Gastroesophageal sphincter (tissue), 4 donors: ENCODE measurements around the gene ARHGAP28. TPM values are rescaled to one million over a fixed set of nuclear protein-coding genes. Genes with fewer than 3 reads are reported as not detected.

Source experiments
- ATAC-seq: fragments of 150-250 bp; one replicate; pipeline ENCODE4 v1.9.1; 2016; ENCODE audit warnings: mild to moderate bottlenecking, moderate library complexity
- H3K27ac ChIP-seq, 4 donors: fragments of 200-600 bp; sonication (generic) in 3 of 4; 1 replicate in 3 of 4; 2 replicates in 1 of 4; pipeline ENCODE4 v1.5.1; 2016 to 2019
- H3K27me3 ChIP-seq: fragments of 200-600 bp; sonication (generic); one replicate; pipeline ENCODE4 v1.5.1; 2019
- H3K36me3 ChIP-seq, 2 donors: fragments of 200-600 bp; sonication (generic); one replicate each; pipeline ENCODE4 v1.5.1; 2019; ENCODE audit warnings: control low read depth in 1 of 2
- H3K4me1 ChIP-seq, 3 donors: fragments of 200-600 bp; sonication (generic); 1 replicate in 2 of 3; 2 replicates in 1 of 3; pipeline ENCODE4 v1.5.1; 2016 to 2019; ENCODE audit warnings: control low read depth in 2 of 3
- H3K4me3 ChIP-seq, 2 donors: fragments of 200-600 bp; sonication (generic); one replicate each; pipeline ENCODE4 v1.5.1; 2019; ENCODE audit warnings: mild to moderate bottlenecking in 1 of 2, moderate library complexity in 1 of 2
- H3K9me3 ChIP-seq, 3 donors: fragments of 200-600 bp; sonication (generic); one replicate each; pipeline ENCODE4 v1.5.1; 2017 to 2019; ENCODE audit warnings: control low read depth in 2 of 3
- EP300 ChIP-seq: sonication (generic); formaldehyde crosslinking; IDR thresholded peaks from one replicate; pipeline ENCODE4 v1.6.1; 2017; ENCODE audit warnings: antibody characterized with exemption, mild to moderate bottlenecking
- POLR2A ChIP-seq, 2 donors: fragments of 450-650 bp; IDR thresholded peaks; one replicate each; pipeline ENCODE4 v1.6.1; 2017; ENCODE audit warnings: antibody characterized with exemption in 2 of 2, mild to moderate bottlenecking in 2 of 2, moderate library complexity in 1 of 2
- POLR2AphosphoS5 ChIP-seq: sonication (generic); formaldehyde crosslinking; IDR thresholded peaks from one replicate; pipeline ENCODE4 v1.6.1; 2017; ENCODE audit warnings: antibody characterized with exemption
- WGBS, 2 donors: methylation state at CpG; one replicate each; pipeline ENCODE4 v1.1.5; 2018; ENCODE audit warnings: low coverage in 1 of 2; 5-methylcytosine and 5-hydroxymethylcytosine counted together
- total RNA-seq, 4 donors: library from RNA; depleted of rRNA; stranded (reverse); fragments of >200 nt; gene quantifications; one replicate each; pipeline ENCODE4 v1.1.0, GENCODE V29; 2016
- TF ChIP-seq, protein P1 (sequence below), 4 experiments: fragments of 200-600 bp in 2 of 4; fragments of 450-650 bp in 2 of 4; sonication (generic) in 1 of 4; IDR thresholded peaks; one replicate each; pipeline ENCODE4 v1.5.1; 2017 to 2019; ENCODE audit warnings: antibody characterized with exemption in 4 of 4, mild to moderate bottlenecking in 2 of 4, moderate library complexity in 2 of 4

The ARHGAP28 gene
- total RNA-seq, 4 donors from 2014 or later: 0.35 to 1.9 (median 1.1) TPM

DNA sequence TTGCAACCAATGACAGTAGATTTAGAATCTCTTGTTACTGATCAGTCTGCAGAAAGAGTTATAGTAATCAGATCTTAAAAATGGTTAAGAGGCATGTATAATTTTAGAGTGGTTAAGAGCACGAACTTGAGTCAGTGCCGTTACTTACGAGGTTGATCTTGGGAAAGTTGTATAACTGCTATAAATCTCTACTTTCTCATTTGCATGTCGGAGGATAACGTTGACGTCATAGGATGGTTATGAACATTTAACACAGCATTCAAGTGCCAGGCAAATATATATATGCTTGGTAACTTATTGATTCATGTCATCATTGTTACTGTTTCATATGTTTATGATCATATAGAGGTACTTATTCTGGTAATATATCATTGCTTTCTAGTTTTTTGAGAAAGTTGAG lies 146.2 kb downstream of the ARHGAP28 start:
- no peaks in the 10 kb centered on the region for H3K36me3 ChIP-seq
- H3K27me3 ChIP-seq: no peaks in the 10 kb centered on the region
- H3K9me3 ChIP-seq: no peaks in the 10 kb centered on the region
- TF ChIP-seq EP300: no peak
- TF ChIP-seq, protein P1, sequence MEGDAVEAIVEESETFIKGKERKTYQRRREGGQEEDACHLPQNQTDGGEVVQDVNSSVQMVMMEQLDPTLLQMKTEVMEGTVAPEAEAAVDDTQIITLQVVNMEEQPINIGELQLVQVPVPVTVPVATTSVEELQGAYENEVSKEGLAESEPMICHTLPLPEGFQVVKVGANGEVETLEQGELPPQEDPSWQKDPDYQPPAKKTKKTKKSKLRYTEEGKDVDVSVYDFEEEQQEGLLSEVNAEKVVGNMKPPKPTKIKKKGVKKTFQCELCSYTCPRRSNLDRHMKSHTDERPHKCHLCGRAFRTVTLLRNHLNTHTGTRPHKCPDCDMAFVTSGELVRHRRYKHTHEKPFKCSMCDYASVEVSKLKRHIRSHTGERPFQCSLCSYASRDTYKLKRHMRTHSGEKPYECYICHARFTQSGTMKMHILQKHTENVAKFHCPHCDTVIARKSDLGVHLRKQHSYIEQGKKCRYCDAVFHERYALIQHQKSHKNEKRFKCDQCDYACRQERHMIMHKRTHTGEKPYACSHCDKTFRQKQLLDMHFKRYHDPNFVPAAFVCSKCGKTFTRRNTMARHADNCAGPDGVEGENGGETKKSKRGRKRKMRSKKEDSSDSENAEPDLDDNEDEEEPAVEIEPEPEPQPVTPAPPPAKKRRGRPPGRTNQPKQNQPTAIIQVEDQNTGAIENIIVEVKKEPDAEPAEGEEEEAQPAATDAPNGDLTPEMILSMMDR (IDR thresholded peaks at IDR 0.05): no peak
- no peak for TF ChIP-seq POLR2AphosphoS5
- no peak for TF ChIP-seq POLR2A (IDR thresholded peaks at IDR 0.05)
- no peak for ATAC-seq
- H3K4me1 ChIP-seq: peaks cover 0 to 5% (median 0%) of the 10 kb centered on the region in 3 donors
- WGBS, 2 donors: 65 to 88% methylated on average over 5 to 6 of the region's 6 CpGs
- H3K27ac ChIP-seq: no peak overlapping the region
- H3K4me3 ChIP-seq: no peak overlapping the region

DNA sequence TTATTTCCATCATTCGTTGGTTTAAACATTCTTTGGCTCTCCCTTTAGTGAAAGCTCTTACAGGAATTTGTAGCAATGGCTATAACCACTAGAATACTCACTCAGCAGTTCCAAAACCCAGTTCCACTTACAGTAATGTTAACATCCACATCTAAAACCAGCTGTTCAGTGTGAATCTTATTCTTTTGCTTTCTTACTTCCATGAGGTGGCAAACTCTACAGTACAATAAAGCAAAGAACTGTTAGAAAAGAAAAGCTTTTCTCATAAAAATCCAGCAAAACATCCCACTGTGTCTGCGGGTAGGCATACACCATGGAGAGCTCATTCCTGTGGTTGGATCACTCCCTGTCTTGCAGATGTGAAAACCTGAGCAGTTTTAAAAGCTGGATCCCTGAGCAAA lies 147.1 kb downstream of the ARHGAP28 start:
- no peaks in the 10 kb centered on the region for H3K9me3 ChIP-seq
- ATAC-seq: no peak
- WGBS, 2 donors: 0 to 54% methylated on average over 1 to 2 of the region's 2 CpGs
- TF ChIP-seq POLR2AphosphoS5: no peak
- TF ChIP-seq, protein P1 (IDR thresholded peaks at IDR 0.05): no peak
- no peak for TF ChIP-seq EP300
- TF ChIP-seq POLR2A (IDR thresholded peaks at IDR 0.05): no peak
- H3K4me3 ChIP-seq: no peak overlapping the region
- no peaks in the 10 kb centered on the region for H3K36me3 ChIP-seq
- H3K27ac ChIP-seq: no peak overlapping the region
- peaks cover 0 to 14% (median 0%) of the 10 kb centered on the region in 3 donors for H3K4me1 ChIP-seq
- no peaks in the 10 kb centered on the region for H3K27me3 ChIP-seq

DNA sequence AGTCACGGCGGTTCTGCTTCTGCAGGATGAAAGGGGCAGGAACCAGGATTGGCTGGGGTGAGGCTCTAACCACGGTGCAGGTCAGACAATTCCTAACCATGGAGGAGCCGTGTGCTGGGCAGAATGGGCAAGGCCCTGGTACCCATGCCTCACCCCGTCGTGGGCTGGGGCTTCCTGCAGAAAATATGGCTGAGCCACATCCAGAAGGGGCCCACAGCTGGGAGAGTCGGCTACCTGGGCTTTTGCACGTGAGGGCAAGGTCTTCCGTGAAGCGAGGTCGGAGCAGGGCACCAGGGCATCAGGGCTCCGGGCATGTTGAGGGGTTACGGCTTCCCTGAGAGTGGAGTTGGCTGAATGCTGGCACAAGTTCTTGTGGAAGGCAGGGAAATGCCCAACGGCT lies 147.8 kb downstream of the ARHGAP28 start:
- Histone ChIP-seq H3K9me3 (no peaks in the 10 kb centered on the region), H3K27ac (no peak overlapping the region), H3K27me3 (no peaks in the 10 kb centered on the region), H3K4me1 (peaks cover 0 to 19% (median 0%) of the 10 kb centered on the region in 3 donors), H3K36me3 (no peaks in the 10 kb centered on the region), H3K4me3 (no peak overlapping the region)
- no peak for ATAC-seq
- TF ChIP-seq POLR2A (IDR thresholded peaks at IDR 0.05) (no peak), EP300 (no peak), POLR2AphosphoS5 (no peak)
- TF ChIP-seq, protein P1 (IDR thresholded peaks at IDR 0.05): no peak
- WGBS, 2 donors: 93 to 94% methylated on average over 3 to 7 of the region's 14 CpGs

DNA sequence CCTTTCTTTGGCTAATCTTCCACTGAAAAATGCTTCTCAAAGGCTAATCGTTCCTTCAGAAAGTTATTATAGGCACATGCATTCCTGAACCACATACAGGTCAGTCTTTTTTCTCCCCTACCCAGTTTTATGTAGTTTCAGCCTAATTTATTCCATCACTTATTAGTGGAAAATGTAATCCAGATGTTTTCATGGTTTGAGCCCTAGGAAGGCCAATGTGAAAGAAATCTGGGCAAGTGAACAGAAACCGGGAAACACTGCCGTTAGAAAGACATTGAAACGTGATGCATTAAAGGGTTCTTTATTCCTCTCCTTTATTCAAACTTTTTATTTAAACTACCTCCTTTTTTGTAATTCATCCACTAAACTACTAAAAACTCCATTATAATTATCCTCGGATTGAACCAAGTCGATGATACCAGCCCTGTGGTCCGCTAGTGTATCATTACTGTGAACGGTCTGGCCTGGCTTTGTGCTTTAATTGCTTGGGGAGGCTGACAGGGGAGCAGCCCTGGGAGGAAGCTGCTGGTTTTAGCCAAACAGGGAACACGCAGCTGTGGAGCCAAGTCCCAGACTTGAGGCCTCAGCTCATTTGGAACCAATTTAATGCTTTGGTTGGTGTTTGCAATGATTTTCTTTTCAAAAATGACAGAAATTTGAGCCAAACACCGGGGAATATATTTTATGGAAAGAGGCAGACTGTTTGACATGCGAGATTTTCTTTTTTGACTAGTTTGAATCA lies 149.2 kb downstream of the ARHGAP28 start:
- no peak for ATAC-seq
- Histone ChIP-seq H3K27me3 (no peaks in the 10 kb centered on the region), H3K9me3 (no peaks in the 10 kb centered on the region), H3K27ac (no peak overlapping the region), H3K4me1 (peaks cover 0 to 19% (median 0%) of the 10 kb centered on the region in 3 donors), H3K4me3 (no peak overlapping the region), H3K36me3 (no peaks in the 10 kb centered on the region)
- TF ChIP-seq EP300 (no peak), POLR2AphosphoS5 (no peak)
- TF ChIP-seq, protein P1 (IDR thresholded peaks at IDR 0.05): no peak
- WGBS, 2 donors: 45 to 63% methylated on average over 7 of the region's 11 CpGs

DNA sequence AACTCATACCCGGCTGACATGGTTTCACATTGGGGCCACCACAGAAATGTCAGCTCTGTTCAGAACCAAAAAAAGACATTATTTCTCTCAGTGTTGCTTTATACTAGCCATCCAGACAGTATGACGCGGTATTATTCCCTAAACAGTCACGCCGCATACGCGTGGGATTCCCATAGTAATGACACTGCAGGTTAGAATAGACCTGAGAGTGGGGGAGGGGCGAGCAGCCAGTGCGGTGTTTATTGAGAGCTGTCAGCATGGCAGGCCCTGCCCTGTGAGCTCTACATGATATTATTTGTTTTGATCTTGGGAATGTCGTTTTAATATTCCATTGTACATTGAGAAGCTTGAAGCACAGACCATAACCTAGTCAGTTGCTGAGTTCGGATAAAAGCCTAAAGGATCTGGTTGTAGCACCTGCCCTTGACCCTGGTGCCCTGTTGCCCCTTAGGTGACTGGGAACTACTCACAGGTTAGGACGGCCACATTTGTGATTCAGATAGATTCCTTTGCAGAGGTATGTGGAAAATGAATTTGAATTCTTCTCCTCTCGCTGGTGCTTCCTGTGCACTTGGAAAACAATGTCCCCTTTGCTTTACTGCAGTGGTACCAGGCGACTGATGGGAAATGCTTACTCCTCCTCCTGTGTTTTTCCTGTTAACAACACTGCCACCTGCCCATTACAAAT lies 150.1 kb downstream of the ARHGAP28 start:
- peaks cover 0 to 19% (median 0%) of the 10 kb centered on the region in 3 donors for H3K4me1 ChIP-seq
- TF ChIP-seq POLR2AphosphoS5 (no peak), EP300 (no peak), POLR2A (IDR thresholded peaks at IDR 0.05) (no peak)
- TF ChIP-seq, protein P1 (IDR thresholded peaks at IDR 0.05): no peak

More for the DNA sequence above, 150.1 kb downstream of the ARHGAP28 start:
- no peak overlapping the region for H3K27ac ChIP-seq
- ATAC-seq: no peak
- no peaks in the 10 kb centered on the region for H3K36me3 ChIP-seq
- 85 to 90% methylated on average over 4 to 13 of the region's 14 CpGs for WGBS, 2 donors
- H3K9me3 ChIP-seq: no peaks in the 10 kb centered on the region
- H3K4me3 ChIP-seq: no peak overlapping the region
- H3K27me3 ChIP-seq: no peaks in the 10 kb centered on the region
